GM13976 (cell line): ENCODE results near the gene CALML3.
"Not testable (repeated sequence)": the region's sequence is repeated elsewhere in the genome, so short reads cannot be mapped to it uniquely, and the experiment has no call there.

Experiments used
- DNase-seq: peaks from one replicate; pipeline ENCODE4 v3.0.0; 2012; ENCODE audit warnings: low spot score
- in situ Hi-C: fragments of 300-500 bp; cut with MboI; formaldehyde crosslinking; loops from one replicate; pipeline ENCODE4 v1.12.0; 2022; ENCODE audit warnings: low sequenced_read_pairs, mixed read lengths, inconsistent platforms; ENCODE audit not compliant: unreplicated experiment
- TF ChIP-seq, protein P1 (sequence below): IDR thresholded peaks from 2 replicates; pipeline ENCODE4 v1.5.1; 2012; ENCODE audit warnings: borderline replicate concordance, mild to moderate bottlenecking; ENCODE audit not compliant: insufficient read depth; ENCODE audit errors: extremely low read depth, missing control alignments, control extremely low read depth

The CALML3 gene

DNA sequence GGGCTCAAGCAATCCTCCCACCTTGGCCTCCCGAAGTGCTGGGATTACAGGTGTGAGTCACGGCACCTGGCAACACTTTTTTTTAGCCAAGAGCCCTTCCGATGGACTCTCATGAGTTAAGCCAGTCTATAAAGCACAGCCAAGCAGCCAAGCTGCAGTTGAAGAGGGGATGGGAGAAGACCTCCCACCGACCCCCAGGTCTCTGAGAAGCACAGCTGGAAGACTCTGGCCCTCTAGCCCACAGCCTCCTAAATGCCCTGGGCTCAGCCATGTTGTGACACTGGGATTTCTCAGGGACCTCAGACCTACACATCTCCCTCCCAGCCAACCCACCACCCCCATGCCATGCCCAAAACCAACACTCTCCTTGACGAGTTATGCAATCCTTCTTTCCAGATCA, 31.1 kb downstream of the CALML3 start:
- in situ Hi-C loops, result no loop called here
- no peak for DNase-seq
- TF ChIP-seq, protein P1, sequence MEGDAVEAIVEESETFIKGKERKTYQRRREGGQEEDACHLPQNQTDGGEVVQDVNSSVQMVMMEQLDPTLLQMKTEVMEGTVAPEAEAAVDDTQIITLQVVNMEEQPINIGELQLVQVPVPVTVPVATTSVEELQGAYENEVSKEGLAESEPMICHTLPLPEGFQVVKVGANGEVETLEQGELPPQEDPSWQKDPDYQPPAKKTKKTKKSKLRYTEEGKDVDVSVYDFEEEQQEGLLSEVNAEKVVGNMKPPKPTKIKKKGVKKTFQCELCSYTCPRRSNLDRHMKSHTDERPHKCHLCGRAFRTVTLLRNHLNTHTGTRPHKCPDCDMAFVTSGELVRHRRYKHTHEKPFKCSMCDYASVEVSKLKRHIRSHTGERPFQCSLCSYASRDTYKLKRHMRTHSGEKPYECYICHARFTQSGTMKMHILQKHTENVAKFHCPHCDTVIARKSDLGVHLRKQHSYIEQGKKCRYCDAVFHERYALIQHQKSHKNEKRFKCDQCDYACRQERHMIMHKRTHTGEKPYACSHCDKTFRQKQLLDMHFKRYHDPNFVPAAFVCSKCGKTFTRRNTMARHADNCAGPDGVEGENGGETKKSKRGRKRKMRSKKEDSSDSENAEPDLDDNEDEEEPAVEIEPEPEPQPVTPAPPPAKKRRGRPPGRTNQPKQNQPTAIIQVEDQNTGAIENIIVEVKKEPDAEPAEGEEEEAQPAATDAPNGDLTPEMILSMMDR, result no peak

DNA sequence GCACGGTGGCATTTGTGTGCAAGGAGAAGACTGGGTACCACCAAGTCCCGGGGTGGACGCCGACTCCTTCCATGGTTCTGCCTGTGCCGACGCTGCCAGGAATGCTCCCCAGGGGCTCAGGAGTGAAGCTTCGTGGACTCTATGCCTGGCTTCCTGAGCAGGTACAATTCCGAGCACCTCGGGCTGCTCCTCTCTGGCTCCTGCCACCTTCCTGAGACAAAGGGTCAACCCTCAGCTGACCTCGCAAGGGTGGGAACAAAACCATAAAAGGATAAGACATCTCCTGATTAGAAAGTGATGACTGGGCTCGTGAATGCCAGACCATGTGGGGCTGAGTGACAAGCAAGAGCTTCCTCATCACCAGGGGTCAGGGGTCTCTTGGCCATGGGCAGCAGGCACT, 31.8 kb downstream of the CALML3 start:
- TF ChIP-seq, protein P1, result no peak
- in situ Hi-C loops, result no loop called here
- no peak for DNase-seq

DNA sequence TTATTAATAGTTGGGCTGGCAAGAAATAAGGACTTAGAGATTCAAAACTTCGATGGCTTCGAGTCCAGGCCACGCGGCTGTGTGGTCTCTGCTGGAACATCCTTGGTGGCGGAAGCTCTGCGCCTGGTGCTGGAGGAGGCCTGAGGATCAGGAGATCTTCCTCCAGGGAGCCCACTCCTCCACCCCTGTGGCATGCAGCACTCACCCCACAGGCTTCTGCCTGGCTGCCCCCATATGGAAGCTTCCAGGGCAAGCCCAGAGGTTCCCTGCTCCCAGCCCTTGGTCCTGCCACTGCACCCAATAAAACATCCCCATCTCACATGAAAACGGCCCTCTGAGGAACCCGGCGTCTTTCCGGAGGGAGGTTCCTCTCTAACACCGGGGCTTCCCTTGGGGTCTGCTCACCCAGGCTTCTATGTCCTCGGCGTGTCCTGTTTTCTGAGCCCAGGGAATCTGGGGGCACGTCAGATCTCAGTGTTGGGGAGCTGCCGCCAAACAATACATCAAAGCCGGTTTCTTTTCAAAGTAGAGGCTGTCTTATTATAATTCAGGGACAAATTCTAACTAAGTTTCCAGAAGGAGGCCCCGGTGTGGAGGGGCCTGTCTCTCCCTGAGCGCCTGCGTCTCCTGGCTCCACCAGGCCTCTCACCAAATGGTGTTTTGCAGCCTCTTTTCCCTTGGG, 32.4 kb downstream of the CALML3 start:
- TF ChIP-seq, protein P1, result no peak
- DNase-seq, result no peak
- in situ Hi-C loops, result no loop called here

DNA sequence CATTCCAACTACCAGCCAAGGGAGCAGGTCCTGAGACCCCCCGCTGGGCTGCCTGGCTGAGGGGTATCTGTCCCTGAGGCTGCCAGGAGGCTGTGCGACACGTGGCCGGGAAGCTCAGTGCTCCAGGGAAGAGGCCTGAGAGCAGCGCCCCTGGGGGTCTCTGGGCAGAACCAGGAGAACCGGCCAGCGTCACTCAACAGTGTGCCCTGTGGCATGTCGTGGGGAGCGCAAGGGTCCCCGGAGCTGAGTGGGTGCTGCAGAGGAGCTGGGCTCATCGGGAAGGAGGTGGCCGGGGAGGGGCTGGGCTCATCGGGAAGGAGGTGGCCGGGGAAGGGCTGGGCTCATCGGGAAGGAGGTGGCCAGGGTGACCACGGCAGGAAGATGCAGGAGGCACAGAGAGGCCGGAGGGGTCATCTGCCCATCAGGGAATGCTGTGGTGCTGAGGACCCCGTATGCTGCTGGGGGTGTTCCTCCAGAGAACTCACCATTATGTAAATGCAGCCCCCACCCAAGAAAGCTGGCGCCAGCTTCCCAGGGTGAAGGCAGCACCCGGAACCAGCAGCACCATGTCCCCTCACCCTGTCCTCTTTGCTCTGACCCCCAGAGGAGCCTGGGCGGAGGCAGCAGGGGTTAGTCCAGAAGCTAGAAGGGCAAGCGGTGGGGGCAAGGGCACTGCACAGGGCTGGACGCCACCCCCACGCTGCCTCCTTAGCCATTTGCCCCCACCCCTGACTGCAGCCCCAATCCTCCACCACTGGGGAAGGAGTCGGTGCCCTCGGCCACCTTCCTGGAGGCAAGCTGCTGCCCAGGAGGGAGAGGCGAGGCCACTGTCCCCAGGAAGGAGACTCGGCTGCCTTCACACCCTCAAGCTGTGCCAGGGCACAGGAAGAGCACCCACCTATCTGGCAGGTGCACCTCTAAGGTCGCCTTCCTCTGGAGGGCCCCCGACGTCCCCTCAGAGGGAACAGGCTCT, 33.3 kb downstream of the CALML3 start:
- DNase-seq, result no peak
- TF ChIP-seq, protein P1, result no peak
- in situ Hi-C loops, result no loop called here

DNA sequence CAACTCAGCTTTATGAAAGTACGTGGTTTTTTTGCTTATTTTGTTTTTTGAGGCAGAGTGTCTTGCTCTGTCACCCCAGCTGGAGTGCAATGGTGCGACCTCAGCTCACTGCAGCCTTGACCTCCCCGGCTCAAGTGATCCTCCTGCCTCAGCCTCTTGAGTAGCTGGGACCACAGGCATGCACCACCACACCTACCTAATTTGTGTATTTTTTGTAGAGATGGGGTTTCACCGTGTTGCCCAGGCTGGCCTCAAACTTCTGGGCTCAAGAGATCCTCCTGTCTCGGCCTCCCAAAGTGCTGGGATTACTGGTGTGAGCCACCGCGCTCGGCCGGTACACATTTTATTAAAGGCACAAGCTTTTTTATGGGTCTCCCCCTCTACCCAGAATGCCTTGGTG, 34.3 kb downstream of the CALML3 start:
- in situ Hi-C loops, result not testable (repeated sequence)

DNA sequence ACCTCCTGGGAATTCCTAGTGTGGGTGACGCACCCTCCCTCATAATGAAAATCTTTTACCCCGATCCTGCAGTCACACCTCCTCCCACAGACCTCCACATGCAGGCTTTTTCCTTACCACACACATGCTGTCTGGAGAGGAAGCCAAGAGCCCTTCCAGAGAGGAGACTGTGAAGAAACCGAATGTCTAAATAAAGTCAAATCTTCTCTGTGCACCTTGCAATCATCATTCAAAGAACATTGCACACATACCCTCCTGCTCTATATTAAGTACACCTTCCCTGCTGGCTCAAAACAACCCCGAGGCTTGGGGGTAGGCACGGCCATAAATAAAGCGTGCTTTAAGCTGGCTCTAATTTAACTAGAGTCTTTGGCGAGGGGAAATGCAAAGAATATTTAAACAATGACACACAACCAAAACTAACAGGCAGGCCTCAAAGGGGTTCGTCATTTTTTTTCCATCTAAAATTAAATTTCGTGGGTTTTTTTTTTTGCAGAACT, 34.9 kb downstream of the CALML3 start:
- in situ Hi-C loops, result no loop called here
- DNase-seq, result no peak
- TF ChIP-seq, protein P1, result no peak

More for the DNA sequence above, 34.3 kb downstream of the CALML3 start:
- not testable (repeated sequence) for DNase-seq
